Common myeloid progenitor, CD34-positive (primary cell): ENCODE measurements around the gene EPHB4.

Source experiments
- CTCF ChIA-PET: fragments of 350-600 bp; sonication (Branson Sonifier 250); formaldehyde crosslinking; loops from one replicate; lab custom pipeline; 2021; ENCODE audit warnings: antibody characterized with exemption; lab: Charles Lee
- POLR2A ChIA-PET: fragments of 350-600 bp; sonication (Branson Sonifier 250); formaldehyde crosslinking; loops from one replicate; lab custom pipeline; 2021; ENCODE audit warnings: antibody characterized with exemption; lab: Charles Lee
- DNase-seq, 3 donors: peaks; one replicate each; pipeline versions ENCODE4 v3.0.0 to v3.0.0-alpha.2; 2013
- H3K27ac ChIP-seq, 2 experiments: 1 replicate in 1 of 2; 2 replicates in 1 of 2; pipeline ENCODE4 v1.7.0; 2013; ENCODE audit warnings: inconsistent platforms in 2 of 2, low read length in 2 of 2, mild to moderate bottlenecking in 2 of 2, low read depth in 1 of 2, moderate library complexity in 1 of 2; ENCODE audit not compliant: severe bottlenecking in 2 of 2, insufficient read depth in 1 of 2, poor library complexity in 1 of 2
- H3K27me3 ChIP-seq, 5 experiments: replicated peaks in 2 of 5; 1 replicate in 3 of 5; 2 replicates in 2 of 5; pipeline versions ENCODE4 v1.6.1 to v1.7.0; 2013; ENCODE audit warnings: low read length in 4 of 5, mild to moderate bottlenecking in 2 of 5, moderate library complexity in 2 of 5, inconsistent platforms in 1 of 5; ENCODE audit not compliant: insufficient read depth in 5 of 5, control insufficient read depth in 4 of 5
- H3K36me3 ChIP-seq, 4 experiments: 1 replicate in 2 of 4; 2 replicates in 2 of 4; pipeline versions ENCODE4 v1.6.1 to v1.7.0; 2013; ENCODE audit warnings: low read length in 3 of 4, control low read depth in 1 of 4, mild to moderate bottlenecking in 1 of 4; ENCODE audit not compliant: control insufficient read depth in 4 of 4, insufficient read depth in 4 of 4
- H3K4me1 ChIP-seq, 4 experiments: 1 replicate in 3 of 4; 2 replicates in 1 of 4; pipeline versions ENCODE4 v1.6.1 to v1.7.1; 2013; ENCODE audit warnings: low read length in 3 of 4, mild to moderate bottlenecking in 3 of 4, control low read depth in 1 of 4, inconsistent platforms in 1 of 4, moderate library complexity in 1 of 4; ENCODE audit not compliant: control insufficient read depth in 4 of 4, insufficient read depth in 4 of 4; ENCODE audit errors: control extremely low read depth in 1 of 4
- H3K4me3 ChIP-seq, 7 experiments: 1 replicate in 4 of 7; 2 replicates in 3 of 7; pipeline versions ENCODE4 v1.5.1 to v1.7.0; 2013; ENCODE audit warnings: mild to moderate bottlenecking in 7 of 7, low read length in 6 of 7, moderate library complexity in 6 of 7, inconsistent platforms in 2 of 7, low read depth in 2 of 7, control low read depth in 1 of 7; ENCODE audit not compliant: insufficient read depth in 4 of 7, control insufficient read depth in 1 of 7; ENCODE audit errors: extremely low read depth in 1 of 7
- H3K9me3 ChIP-seq, 5 experiments: 1 replicate in 4 of 5; 2 replicates in 1 of 5; pipeline versions ENCODE4 v1.6.1 to v1.7.1; 2013; ENCODE audit warnings: low read length in 4 of 5, mild to moderate bottlenecking in 2 of 5, inconsistent platforms in 1 of 5, low read depth in 1 of 5, moderate library complexity in 1 of 5; ENCODE audit not compliant: control insufficient read depth in 4 of 5, insufficient read depth in 2 of 5; ENCODE audit errors: control extremely low read depth in 1 of 5
- WGBS: methylation state at CpG from one replicate; pipeline ENCODE4 v1.1.5; 2013; ENCODE audit not compliant: insufficient coverage; 5-methylcytosine and 5-hydroxymethylcytosine counted together

Gene EPHB4

GRCh38 chr7:100863406-100863950, 36.2 kb upstream of the EPHB4 start:
- WGBS: 0% methylated on average over 10 of the region's 10 CpGs
- no peaks in the 10 kb centered on the region for H3K9me3 ChIP-seq
- H3K4me3 ChIP-seq: peak overlapping the region in 1 of 7 experiments; percentile 45
- H3K27me3 ChIP-seq: no peaks in the 10 kb centered on the region
- DNase-seq: peak; percentile 64 to 76 (median 71)
- peaks cover 7 to 35% (median 25%) of the 10 kb centered on the region in 4 experiments for H3K36me3 ChIP-seq
- peaks cover 0 to 68% (median 39%) of the 10 kb centered on the region in 4 experiments for H3K4me1 ChIP-seq
- no peak overlapping the region for H3K27ac ChIP-seq
- POLR2A ChIA-PET: interaction anchor here (0.5 to 0.9 kb wide), 3 partner anchors 24 to 314 kb away, joined by 3 read pairs; no protein-coding TSS in a partner anchor
- CTCF ChIA-PET: interaction anchor here (1.0 to 1.5 kb wide), 4 partner anchors 9 to 35 kb away, joined by 3 to 7 read pairs (median 6); partner anchors contain the start of gene SLC12A9

- DNase-seq: no peak
- WGBS: 96% methylated on average over 5 of the region's 14 CpGs
- ChIA-PET POLR2A (no interaction called here), CTCF (interaction anchor here (1.0 to 3.5 kb wide), 3 partner anchors 13 to 156 kb away, joined by 3 to 11 read pairs (median 4); partner anchors contain the start of genes POP7, SRRT and UFSP1)
- no peak overlapping the region for H3K4me3 ChIP-seq
- no peak overlapping the region for H3K27ac ChIP-seq
- no peaks in the 10 kb centered on the region for H3K9me3 ChIP-seq
- peaks cover 7 to 42% (median 31%) of the 10 kb centered on the region in 4 experiments for H3K36me3 ChIP-seq
- H3K4me1 ChIP-seq: peaks cover 0 to 49% (median 24%) of the 10 kb centered on the region in 4 experiments
- H3K27me3 ChIP-seq: no peaks in the 10 kb centered on the region
Observed at GRCh38 chr7:100861616-100861985, 34.3 kb upstream of the EPHB4 start.

- H3K4me3 ChIP-seq: no peak overlapping the region
- no peak overlapping the region for H3K27ac ChIP-seq
- ChIA-PET CTCF (interaction anchor here (1.5 to 3.5 kb wide), 2 partner anchors 29 to 155 kb away, joined by 3 to 11 read pairs; partner anchors contain the start of genes POP7 and UFSP1), POLR2A (no interaction called here)
- peaks cover 7 to 42% (median 32%) of the 10 kb centered on the region in 4 experiments for H3K36me3 ChIP-seq
- H3K27me3 ChIP-seq: no peaks in the 10 kb centered on the region
- peaks cover 0 to 43% (median 21%) of the 10 kb centered on the region in 4 experiments for H3K4me1 ChIP-seq
- WGBS: 98% methylated on average over 15 of the region's 18 CpGs
- DNase-seq: no peak
- H3K9me3 ChIP-seq: no peaks in the 10 kb centered on the region
Observed at GRCh38 chr7:100860702-100861615, 33.6 kb upstream of the EPHB4 start.

- CTCF ChIA-PET: interaction anchor here (1.0 to 3.5 kb wide), 3 partner anchors 11 to 154 kb away, joined by 4 to 11 read pairs (median 5); partner anchors contain the start of genes POP7 and SRRT
- DNase-seq: no peak
- peaks cover 9 to 46% (median 36%) of the 10 kb centered on the region in 4 experiments for H3K36me3 ChIP-seq
- WGBS: 97% methylated on average over 11 of the region's 15 CpGs
- no peak overlapping the region for H3K27ac ChIP-seq
- peaks cover 0 to 32% (median 16%) of the 10 kb centered on the region in 4 experiments for H3K4me1 ChIP-seq
- POLR2A ChIA-PET: no interaction called here
- H3K27me3 ChIP-seq: no peaks in the 10 kb centered on the region
- no peaks in the 10 kb centered on the region for H3K9me3 ChIP-seq
- H3K4me3 ChIP-seq: no peak overlapping the region
Observed at GRCh38 chr7:100859856-100860255, 32.5 kb upstream of the EPHB4 start.

GRCh38 chr7:100856871-100857282, 29.6 kb upstream of the EPHB4 start:
- peaks cover 2 to 46% (median 32%) of the 10 kb centered on the region in 4 experiments for H3K36me3 ChIP-seq
- H3K27ac ChIP-seq: no peak overlapping the region
- H3K9me3 ChIP-seq: no peaks in the 10 kb centered on the region
- H3K4me3 ChIP-seq: no peak overlapping the region
- H3K27me3 ChIP-seq: no peaks in the 10 kb centered on the region
- CTCF ChIA-PET: interaction anchor here (1.9 kb wide), 1 partner anchor 56 kb away, joined by 6 read pairs; no protein-coding TSS in a partner anchor
- no peak for DNase-seq
- WGBS: 97% methylated on average over 16 of the region's 16 CpGs
- H3K4me1 ChIP-seq: peaks cover 0 to 23% (median 18%) of the 10 kb centered on the region in 4 experiments
- POLR2A ChIA-PET: interaction anchor here (0.6 kb wide), 1 partner anchor 238 kb away, joined by 4 read pairs; no protein-coding TSS in a partner anchor

GRCh38 chr7:100855515-100855914, 28.2 kb upstream of the EPHB4 start:
- H3K9me3 ChIP-seq: no peaks in the 10 kb centered on the region
- ChIA-PET CTCF (interaction anchor here (0.9 kb wide), 1 partner anchor 9 kb away, joined by 3 read pairs; no protein-coding TSS in a partner anchor), POLR2A (no interaction called here)
- WGBS: over 99% methylated on average over 10 of the region's 10 CpGs
- no peaks in the 10 kb centered on the region for H3K27me3 ChIP-seq
- no peak for DNase-seq
- H3K4me1 ChIP-seq: peaks cover 0 to 23% (median 19%) of the 10 kb centered on the region in 4 experiments
- H3K36me3 ChIP-seq: peaks cover 2 to 34% (median 23%) of the 10 kb centered on the region in 4 experiments
- H3K4me3 ChIP-seq: no peak overlapping the region
- H3K27ac ChIP-seq: no peak overlapping the region
